ENCODE measurements around the gene ANKRD23. TPM values are rescaled to one million over a fixed set of nuclear protein-coding genes. Genes with fewer than 3 reads are reported as not detected.
"Not testable (repeated sequence)": the region's sequence is repeated elsewhere in the genome, so short reads cannot be mapped to it uniquely, and the experiment has no call there.

ANKRD23 gene
- 4.2 and 5.7 TPM in 2 replicates for total RNA-seq (2014; rRNA removed; shearing (Covaris generic))

- DNase-seq (ENCODE audit: low spot score) = no peak
Observed at GRCh38 chr2:96843538-96844268, at the start of gene ANKRD23. ANKRD23 (minus strand) TSS chr2:96844021; CDS start chr2:96843992, 29 bp downstream.

- no peak for DNase-seq (ENCODE audit: low spot score)
Observed at GRCh38 chr2:96891591-96892333, 47.9 kb upstream of the ANKRD23 start.

GRCh38 chr2:96890726-96891385 lies 47.0 kb upstream of the ANKRD23 start:
- DNase-seq (ENCODE audit: low spot score) = no peak

GRCh38 chr2:96890252-96890651 lies 46.4 kb upstream of the ANKRD23 start:
- DNase-seq (ENCODE audit: low spot score) = no peak

- DNase-seq (ENCODE audit: low spot score) = not testable (repeated sequence)
Observed at GRCh38 chr2:96889502-96889901, 45.7 kb upstream of the ANKRD23 start.

GRCh38 chr2:96888072-96889011 lies 44.5 kb upstream of the ANKRD23 start:
- no peak for DNase-seq (ENCODE audit: low spot score)

GRCh38 chr2:96887493-96888012 lies 43.7 kb upstream of the ANKRD23 start:
- no peak for DNase-seq (ENCODE audit: low spot score)

- DNase-seq (ENCODE audit: low spot score) = no peak
Observed at GRCh38 chr2:96885432-96886347, 41.9 kb upstream of the ANKRD23 start.

- no peak for DNase-seq (ENCODE audit: low spot score)
Observed at GRCh38 chr2:96884299-96885094, 40.7 kb upstream of the ANKRD23 start.

GRCh38 chr2:96883306-96883705 lies 39.5 kb upstream of the ANKRD23 start:
- DNase-seq (ENCODE audit: low spot score) = no peak

- no peak for DNase-seq (ENCODE audit: low spot score)
Observed at GRCh38 chr2:96882906-96883305, 39.1 kb upstream of the ANKRD23 start.

- DNase-seq (ENCODE audit: low spot score) = no peak
Observed at GRCh38 chr2:96882230-96882629, 38.4 kb upstream of the ANKRD23 start.

GRCh38 chr2:96881349-96882195 lies 37.8 kb upstream of the ANKRD23 start:
- no peak for DNase-seq (ENCODE audit: low spot score)

- no peak for DNase-seq (ENCODE audit: low spot score)
Observed at GRCh38 chr2:96880891-96881273, 37.1 kb upstream of the ANKRD23 start.

GRCh38 chr2:96879545-96880040 lies 35.8 kb upstream of the ANKRD23 start:
- DNase-seq (ENCODE audit: low spot score) = no peak

- no peak for DNase-seq (ENCODE audit: low spot score)
Observed at GRCh38 chr2:96878796-96879544, 35.1 kb upstream of the ANKRD23 start.

GRCh38 chr2:96878171-96878570 lies 34.4 kb upstream of the ANKRD23 start:
- no peak for DNase-seq (ENCODE audit: low spot score)

Measured in A172 (cell line).